Measurements from ENCODE around the gene FBXO31. TPM values are rescaled to one million over a fixed set of nuclear protein-coding genes. Genes with fewer than 3 reads are reported as not detected.

FBXO31 gene
- total RNA-seq, 2 donors from 2014 or later, result 18.6 to 22.1 TPM

GRCh38 chr16:87375426-87376135 lies 8.0 kb downstream of the FBXO31 start:
- Histone ChIP-seq H3K36me3 (ENCODE audit: control insufficient read depth, insufficient read depth, low read length) (peaks cover 6% of the 10 kb centered on the region), H3K27me3 (ENCODE audit: control insufficient read depth, insufficient read depth, low read length, poor library complexity, severe bottlenecking) (no peaks in the 10 kb centered on the region), H3K4me1 (ENCODE audit: control insufficient read depth, insufficient read depth, low read length) (no peaks in the 10 kb centered on the region), H3K27ac (ENCODE audit: low read depth, low read length) (no peak overlapping the region), H3K4me3 (ENCODE audit: low read length) (no peak overlapping the region), H3K9ac (ENCODE audit: extremely low read depth, low read length, poor library complexity, severe bottlenecking) (no peak overlapping the region), H3K9me3 (ENCODE audit: control insufficient read depth, low read length) (peaks cover 5% of the 10 kb centered on the region)
- Mint-ChIP-seq H3K9me3 (peaks cover 13% of the 10 kb centered on the region), H3K27ac (peak overlapping the region; percentile 58), H3K4me3 (no peak overlapping the region), H3K4me1 (no peaks in the 10 kb centered on the region), H3K36me3 (ENCODE audit: low read depth) (peaks cover 21% of the 10 kb centered on the region), H3K27me3 (ENCODE audit: insufficient read depth) (no peaks in the 10 kb centered on the region)
- TF ChIP-seq, protein P1, sequence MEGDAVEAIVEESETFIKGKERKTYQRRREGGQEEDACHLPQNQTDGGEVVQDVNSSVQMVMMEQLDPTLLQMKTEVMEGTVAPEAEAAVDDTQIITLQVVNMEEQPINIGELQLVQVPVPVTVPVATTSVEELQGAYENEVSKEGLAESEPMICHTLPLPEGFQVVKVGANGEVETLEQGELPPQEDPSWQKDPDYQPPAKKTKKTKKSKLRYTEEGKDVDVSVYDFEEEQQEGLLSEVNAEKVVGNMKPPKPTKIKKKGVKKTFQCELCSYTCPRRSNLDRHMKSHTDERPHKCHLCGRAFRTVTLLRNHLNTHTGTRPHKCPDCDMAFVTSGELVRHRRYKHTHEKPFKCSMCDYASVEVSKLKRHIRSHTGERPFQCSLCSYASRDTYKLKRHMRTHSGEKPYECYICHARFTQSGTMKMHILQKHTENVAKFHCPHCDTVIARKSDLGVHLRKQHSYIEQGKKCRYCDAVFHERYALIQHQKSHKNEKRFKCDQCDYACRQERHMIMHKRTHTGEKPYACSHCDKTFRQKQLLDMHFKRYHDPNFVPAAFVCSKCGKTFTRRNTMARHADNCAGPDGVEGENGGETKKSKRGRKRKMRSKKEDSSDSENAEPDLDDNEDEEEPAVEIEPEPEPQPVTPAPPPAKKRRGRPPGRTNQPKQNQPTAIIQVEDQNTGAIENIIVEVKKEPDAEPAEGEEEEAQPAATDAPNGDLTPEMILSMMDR (conservative IDR thresholded peaks at IDR 0.05), result no peak
- DNase-seq, result no peak
- 92 to 95% methylated on average over 7 of the region's 9 CpGs for WGBS, 2 experiments (ENCODE audit: insufficient coverage in 1 of 2, insufficient read length in 1 of 2)

DNA sequence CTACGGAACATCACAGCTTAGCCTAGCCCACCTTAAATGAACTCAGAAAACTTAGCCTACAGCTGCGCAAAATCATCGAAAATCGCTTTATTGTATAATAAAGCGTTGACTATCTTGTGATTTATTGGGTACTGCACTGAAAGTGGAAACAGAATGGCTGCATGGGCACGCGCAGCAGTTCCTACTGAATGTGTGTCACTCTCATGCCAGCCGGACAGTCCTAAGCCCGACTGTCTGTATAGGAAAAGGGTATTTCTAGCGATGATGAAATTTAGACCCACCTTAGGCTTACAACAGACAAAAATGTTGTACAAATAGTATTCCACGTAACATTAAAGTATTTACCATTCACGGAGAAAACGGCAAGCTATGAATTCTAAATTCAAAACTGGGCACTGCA lies 9.3 kb downstream of the FBXO31 start:
- no peak overlapping the region for H3K27ac ChIP-seq (ENCODE audit: low read depth, low read length)
- Mint-ChIP-seq H3K9me3 (peaks cover 11% of the 10 kb centered on the region), H3K27ac (peak overlapping the region; percentile 19), H3K4me1 (no peaks in the 10 kb centered on the region), H3K27me3 (ENCODE audit: insufficient read depth) (no peaks in the 10 kb centered on the region), H3K36me3 (ENCODE audit: low read depth) (peaks cover 16% of the 10 kb centered on the region), H3K4me3 (no peak overlapping the region)
- peaks cover 6% of the 10 kb centered on the region for H3K36me3 ChIP-seq (ENCODE audit: control insufficient read depth, insufficient read depth, low read length)
- no peak overlapping the region for H3K9ac ChIP-seq (ENCODE audit: extremely low read depth, low read length, poor library complexity, severe bottlenecking)
- TF ChIP-seq, protein P1 (conservative IDR thresholded peaks at IDR 0.05), result no peak
- no peak overlapping the region for H3K4me3 ChIP-seq (ENCODE audit: low read length)
- WGBS, 2 experiments (ENCODE audit: insufficient coverage in 1 of 2, insufficient read length in 1 of 2), result 95 to 96% methylated on average over 11 to 13 of the region's 13 CpGs
- no peak for DNase-seq
- no peaks in the 10 kb centered on the region for H3K4me1 ChIP-seq (ENCODE audit: control insufficient read depth, insufficient read depth, low read length)
- peaks cover 5% of the 10 kb centered on the region for H3K9me3 ChIP-seq (ENCODE audit: control insufficient read depth, low read length)
- no peaks in the 10 kb centered on the region for H3K27me3 ChIP-seq (ENCODE audit: control insufficient read depth, insufficient read depth, low read length, poor library complexity, severe bottlenecking)

- peaks cover 5% of the 10 kb centered on the region for H3K36me3 ChIP-seq (ENCODE audit: control insufficient read depth, insufficient read depth, low read length)
- DNase-seq, result no peak
- H3K4me3 ChIP-seq (ENCODE audit: low read length), result no peak overlapping the region
- peaks cover 2% of the 10 kb centered on the region for H3K9me3 Mint-ChIP-seq
- no peak overlapping the region for H3K27ac ChIP-seq (ENCODE audit: low read depth, low read length)
- H3K27me3 ChIP-seq (ENCODE audit: control insufficient read depth, insufficient read depth, low read length, poor library complexity, severe bottlenecking), result no peaks in the 10 kb centered on the region
- no peaks in the 10 kb centered on the region for H3K4me1 Mint-ChIP-seq
- H3K9ac ChIP-seq (ENCODE audit: extremely low read depth, low read length, poor library complexity, severe bottlenecking), result no peak overlapping the region
- WGBS, 2 experiments (ENCODE audit: insufficient coverage in 1 of 2, insufficient read length in 1 of 2), result 92 to 98% methylated on average over 4 of the region's 4 CpGs
- no peak overlapping the region for H3K27ac Mint-ChIP-seq
- TF ChIP-seq, protein P1 (conservative IDR thresholded peaks at IDR 0.05), result no peak
- no peaks in the 10 kb centered on the region for H3K9me3 ChIP-seq (ENCODE audit: control insufficient read depth, low read length)
- H3K4me1 ChIP-seq (ENCODE audit: control insufficient read depth, insufficient read depth, low read length), result no peaks in the 10 kb centered on the region
- H3K36me3 Mint-ChIP-seq (ENCODE audit: low read depth), result peaks cover 3% of the 10 kb centered on the region
- H3K27me3 Mint-ChIP-seq (ENCODE audit: insufficient read depth), result no peaks in the 10 kb centered on the region
- no peak overlapping the region for H3K4me3 Mint-ChIP-seq
These were observed 11.3 kb downstream of the FBXO31 start for GRCh38 chr16:87372305-87372704.

All from endodermal cell (in vitro differentiated cells).